BJ (cell line): ENCODE measurements around the gene DESI2. TPM values are rescaled to one million over a fixed set of nuclear protein-coding genes. Genes with fewer than 3 reads are reported as not detected.

Experiments used
- CTCF ChIA-PET: fragments of 350-600 bp; formaldehyde crosslinking; extraction: SDS; loops from one replicate; lab custom pipeline; 2021; ENCODE audit warnings: antibody characterized with exemption, inconsistent platforms; lab: Yijun Ruan, JAX
- POLR2A ChIA-PET: fragments of 300-600 bp; sonication (Branson Sonifier 250); formaldehyde crosslinking; extraction: SDS; loops from one replicate; lab custom pipeline; 2021; ENCODE audit warnings: antibody characterized with exemption; lab: Charles Lee
- DNase-seq: peaks from one replicate; pipeline ENCODE4 v3.0.0-alpha.2; 2011; ENCODE audit warnings: low read depth
- H3K27me3 ChIP-seq: 2 replicates; pipeline ENCODE4 v1.6.0; 2011; ENCODE audit warnings: low read length; ENCODE audit not compliant: control insufficient read depth, insufficient read depth
- H3K36me3 ChIP-seq: 2 replicates; pipeline ENCODE4 v1.5.1; 2011; ENCODE audit warnings: low read length; ENCODE audit not compliant: control insufficient read depth, insufficient read depth
- H3K4me3 ChIP-seq: 2 replicates; pipeline ENCODE4 v1.5.1; 2011; ENCODE audit warnings: low read depth, mild to moderate bottlenecking, control low read depth, low read length
- polyA plus RNA-seq: library from polyadenylated mRNA; depleted of rRNA; stranded (reverse); fragments of >200 nt; gene quantifications from 2 replicates; pipeline ENCODE4 v1.2.3, GENCODE V29; 2011
- TF ChIP-seq, protein P1 (sequence below): IDR thresholded peaks from 2 replicates; pipeline ENCODE4 v1.5.1; 2011; ENCODE audit warnings: low read depth, mild to moderate bottlenecking, control low read depth, inconsistent platforms, low read length, moderate library complexity; ENCODE audit not compliant: insufficient read depth

DESI2 gene
- polyA plus RNA-seq, 1 experiment = 31.1 TPM

GRCh38 chr1:244667797-244668196 is 14.9 kb downstream of the DESI2 start:
- Histone ChIP-seq H3K27me3 (no peaks in the 10 kb centered on the region), H3K36me3 (no peaks in the 10 kb centered on the region), H3K4me3 (no peak overlapping the region)
- no peak for DNase-seq
- CTCF ChIA-PET = no interaction called here
- TF ChIP-seq, protein P1, sequence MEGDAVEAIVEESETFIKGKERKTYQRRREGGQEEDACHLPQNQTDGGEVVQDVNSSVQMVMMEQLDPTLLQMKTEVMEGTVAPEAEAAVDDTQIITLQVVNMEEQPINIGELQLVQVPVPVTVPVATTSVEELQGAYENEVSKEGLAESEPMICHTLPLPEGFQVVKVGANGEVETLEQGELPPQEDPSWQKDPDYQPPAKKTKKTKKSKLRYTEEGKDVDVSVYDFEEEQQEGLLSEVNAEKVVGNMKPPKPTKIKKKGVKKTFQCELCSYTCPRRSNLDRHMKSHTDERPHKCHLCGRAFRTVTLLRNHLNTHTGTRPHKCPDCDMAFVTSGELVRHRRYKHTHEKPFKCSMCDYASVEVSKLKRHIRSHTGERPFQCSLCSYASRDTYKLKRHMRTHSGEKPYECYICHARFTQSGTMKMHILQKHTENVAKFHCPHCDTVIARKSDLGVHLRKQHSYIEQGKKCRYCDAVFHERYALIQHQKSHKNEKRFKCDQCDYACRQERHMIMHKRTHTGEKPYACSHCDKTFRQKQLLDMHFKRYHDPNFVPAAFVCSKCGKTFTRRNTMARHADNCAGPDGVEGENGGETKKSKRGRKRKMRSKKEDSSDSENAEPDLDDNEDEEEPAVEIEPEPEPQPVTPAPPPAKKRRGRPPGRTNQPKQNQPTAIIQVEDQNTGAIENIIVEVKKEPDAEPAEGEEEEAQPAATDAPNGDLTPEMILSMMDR = no peak
- POLR2A ChIA-PET = no interaction called here

GRCh38 chr1:244672946-244673682 is 20.2 kb downstream of the DESI2 start:
- no peaks in the 10 kb centered on the region for H3K27me3 ChIP-seq
- peak; percentile 28 for DNase-seq
- POLR2A ChIA-PET = no interaction called here
- no peaks in the 10 kb centered on the region for H3K36me3 ChIP-seq
- TF ChIP-seq, protein P1 = no peak
- CTCF ChIA-PET = no interaction called here
- no peak overlapping the region for H3K4me3 ChIP-seq

DNA sequence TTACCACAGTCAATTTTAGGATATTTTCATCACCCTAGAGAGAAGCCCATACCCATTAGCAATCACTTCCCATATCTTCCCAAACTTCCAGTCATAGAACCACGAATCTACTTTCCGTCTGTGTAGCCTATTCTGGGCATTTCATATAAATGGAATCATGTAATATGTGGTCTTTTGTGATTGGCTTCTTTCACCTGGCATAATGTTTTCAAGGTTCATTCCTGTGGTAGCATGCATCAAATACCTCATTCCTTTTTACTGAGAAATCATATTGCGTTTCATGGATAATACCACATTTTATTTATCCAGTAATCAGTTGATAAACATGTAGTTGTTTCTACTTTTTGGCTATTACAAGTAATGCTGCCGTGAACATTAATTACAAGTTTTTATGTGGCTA is 21.5 kb downstream of the DESI2 start:
- H3K4me3 ChIP-seq = no peak overlapping the region
- CTCF ChIA-PET = interaction anchor here (0.6 kb wide), 1 partner anchor 1182 kb away, joined by 3 read pairs; no protein-coding TSS in a partner anchor
- TF ChIP-seq, protein P1 = no peak
- POLR2A ChIA-PET = no interaction called here
- no peak for DNase-seq
- no peaks in the 10 kb centered on the region for H3K36me3 ChIP-seq
- no peaks in the 10 kb centered on the region for H3K27me3 ChIP-seq

DNA sequence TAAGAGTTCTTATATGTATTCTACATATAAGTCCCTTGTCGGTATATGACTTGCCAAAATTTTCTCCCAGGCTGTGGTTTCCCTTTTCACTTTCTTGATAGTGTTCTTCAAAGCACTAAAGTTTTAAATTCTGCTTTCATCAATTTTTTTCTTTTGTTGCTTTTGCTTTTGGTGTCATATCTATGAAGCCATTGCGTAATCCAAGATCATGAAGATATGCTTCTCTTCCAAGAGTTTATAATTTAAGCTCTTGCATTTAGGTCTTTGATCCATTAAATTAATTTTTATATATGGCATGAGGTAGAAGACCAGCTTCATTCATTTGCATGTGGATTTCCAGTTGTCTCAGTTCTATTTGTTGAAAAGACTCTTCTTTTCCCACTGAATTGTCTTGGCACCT is 22.2 kb downstream of the DESI2 start:
- TF ChIP-seq, protein P1 = no peak
- Histone ChIP-seq H3K4me3 (no peak overlapping the region), H3K27me3 (no peaks in the 10 kb centered on the region), H3K36me3 (no peaks in the 10 kb centered on the region)
- DNase-seq = no peak
- POLR2A ChIA-PET = no interaction called here
- CTCF ChIA-PET = no interaction called here

GRCh38 chr1:244678697-244679096 is 25.8 kb downstream of the DESI2 start:
- ChIA-PET CTCF (no interaction called here), POLR2A (no interaction called here)
- TF ChIP-seq, protein P1 = no peak
- Histone ChIP-seq H3K4me3 (no peak overlapping the region), H3K27me3 (no peaks in the 10 kb centered on the region), H3K36me3 (no peaks in the 10 kb centered on the region; the same call in 1 of the 2 replicates)
- no peak for DNase-seq
